Uterus (tissue), 2 donors: ENCODE measurements around the gene ZNF419.

Source experiments
- POLR2A ChIP-seq, 2 donors: fragments of 450-650 bp; IDR thresholded peaks; one replicate each; pipeline ENCODE4 v1.6.1; 2016; ENCODE audit warnings: antibody characterized with exemption in 2 of 2, mild to moderate bottlenecking in 1 of 2, moderate library complexity in 1 of 2
- TF ChIP-seq, protein P1 (sequence below), 4 experiments: fragments of 200-600 bp in 2 of 4; fragments of 450-650 bp in 2 of 4; sonication (generic) in 2 of 4; IDR thresholded peaks; one replicate each; pipeline ENCODE4 v1.5.1; 2016 to 2019; ENCODE audit warnings: antibody characterized with exemption in 4 of 4, mild to moderate bottlenecking in 2 of 4, moderate library complexity in 1 of 4

DNA sequence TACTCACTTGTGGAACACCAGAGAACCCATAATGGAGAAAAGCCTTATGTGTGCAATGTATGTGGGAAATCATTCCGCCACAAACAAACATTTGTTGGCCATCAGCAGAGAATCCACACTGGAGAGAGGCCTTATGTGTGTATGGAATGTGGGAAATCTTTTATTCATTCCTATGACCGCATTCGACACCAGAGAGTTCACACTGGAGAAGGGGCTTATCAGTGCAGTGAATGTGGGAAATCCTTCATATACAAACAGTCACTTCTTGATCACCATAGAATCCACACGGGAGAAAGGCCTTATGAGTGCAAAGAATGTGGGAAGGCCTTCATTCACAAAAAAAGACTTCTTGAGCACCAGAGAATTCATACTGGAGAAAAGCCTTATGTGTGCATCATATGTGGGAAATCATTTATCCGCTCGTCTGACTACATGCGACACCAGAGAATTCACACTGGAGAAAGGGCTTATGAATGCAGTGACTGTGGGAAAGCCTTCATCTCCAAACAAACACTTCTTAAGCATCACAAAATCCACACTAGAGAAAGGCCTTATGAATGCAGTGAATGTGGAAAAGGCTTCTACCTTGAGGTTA lies 50.5 kb downstream of the ZNF419 start:
- TF ChIP-seq, protein P1, sequence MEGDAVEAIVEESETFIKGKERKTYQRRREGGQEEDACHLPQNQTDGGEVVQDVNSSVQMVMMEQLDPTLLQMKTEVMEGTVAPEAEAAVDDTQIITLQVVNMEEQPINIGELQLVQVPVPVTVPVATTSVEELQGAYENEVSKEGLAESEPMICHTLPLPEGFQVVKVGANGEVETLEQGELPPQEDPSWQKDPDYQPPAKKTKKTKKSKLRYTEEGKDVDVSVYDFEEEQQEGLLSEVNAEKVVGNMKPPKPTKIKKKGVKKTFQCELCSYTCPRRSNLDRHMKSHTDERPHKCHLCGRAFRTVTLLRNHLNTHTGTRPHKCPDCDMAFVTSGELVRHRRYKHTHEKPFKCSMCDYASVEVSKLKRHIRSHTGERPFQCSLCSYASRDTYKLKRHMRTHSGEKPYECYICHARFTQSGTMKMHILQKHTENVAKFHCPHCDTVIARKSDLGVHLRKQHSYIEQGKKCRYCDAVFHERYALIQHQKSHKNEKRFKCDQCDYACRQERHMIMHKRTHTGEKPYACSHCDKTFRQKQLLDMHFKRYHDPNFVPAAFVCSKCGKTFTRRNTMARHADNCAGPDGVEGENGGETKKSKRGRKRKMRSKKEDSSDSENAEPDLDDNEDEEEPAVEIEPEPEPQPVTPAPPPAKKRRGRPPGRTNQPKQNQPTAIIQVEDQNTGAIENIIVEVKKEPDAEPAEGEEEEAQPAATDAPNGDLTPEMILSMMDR (IDR thresholded peaks at IDR 0.05), result no peak
- TF ChIP-seq POLR2A (IDR thresholded peaks at IDR 0.05), result no peak
